Dermis microvascular lymphatic vessel endothelial cell (primary cell): Measurements from ENCODE around the gene TRMT61A. TPM values are rescaled to one million over a fixed set of nuclear protein-coding genes. Genes with fewer than 3 reads are reported as not detected.
A peak's percentile ranks its signal among the peaks of the same experiment; 100 is the strongest.
"Not testable (repeated sequence)": the region's sequence is repeated elsewhere in the genome, so short reads cannot be mapped to it uniquely, and the experiment has no call there.

Experiments
- DNase-seq, 2 donors: peaks; one replicate each; pipeline versions ENCODE4 v3.0.0 to v3.0.0-alpha.2; 2010; ENCODE audit warnings: low read depth in 2 of 2
- total RNA-seq: library from RNA; depleted of rRNA; stranded (reverse); fragments of >200 nt; gene quantifications from 2 replicates; pipeline ENCODE4 v1.2.1, GENCODE V29; 2014

TRMT61A gene
- total RNA-seq, 1 donor from 2014 or later, result 3.7 TPM

GRCh38 chr14:103522649-103523574 is 6.1 kb upstream of the TRMT61A start, which contains the start of gene CKB:
CKB (minus strand) TSS chr14:103522830; CDS start chr14:103522493, 337 bp downstream.
- peak in 1 of 2 donors; percentile 62 for DNase-seq

GRCh38 chr14:103523575-103523954 is 5.4 kb upstream of the TRMT61A start:
- DNase-seq, result no peak

GRCh38 chr14:103524002-103524935 is 4.7 kb upstream of the TRMT61A start:
- no peak for DNase-seq

GRCh38 chr14:103525430-103526246 is 3.4 kb upstream of the TRMT61A start:
- DNase-seq, result not testable (repeated sequence)

- no peak for DNase-seq
Measured at GRCh38 chr14:103526247-103526913, 2.6 kb upstream of the TRMT61A start.

GRCh38 chr14:103526914-103527248 is 2.1 kb upstream of the TRMT61A start:
- DNase-seq, result no peak

- no peak for DNase-seq
Measured at GRCh38 chr14:103527408-103528145, 1.4 kb upstream of the TRMT61A start.

GRCh38 chr14:103528146-103528586 is 830 bp upstream of the TRMT61A start:
- DNase-seq, result no peak

GRCh38 chr14:103529383-103530365 is 678 bp downstream of the TRMT61A start:
- DNase-seq, result no peak

GRCh38 chr14:103530390-103530789 is 1.4 kb downstream of the TRMT61A start:
- DNase-seq, result peak in 1 of 2 donors; percentile 47

GRCh38 chr14:103530831-103531230 is 1.8 kb downstream of the TRMT61A start:
- no peak for DNase-seq

GRCh38 chr14:103531421-103532215 is 2.6 kb downstream of the TRMT61A start:
- DNase-seq, result no peak

GRCh38 chr14:103532216-103533136 is 3.5 kb downstream of the TRMT61A start:
- no peak for DNase-seq

GRCh38 chr14:103533137-103533998 is 4.4 kb downstream of the TRMT61A start:
- DNase-seq, result no peak

GRCh38 chr14:103533999-103534575 is 5.1 kb downstream of the TRMT61A start:
- no peak for DNase-seq
